H9 (cell line): ENCODE results near the gene HOMER1. TPM values are rescaled to one million over a fixed set of nuclear protein-coding genes. Genes with fewer than 3 reads are reported as not detected.

ENCODE experiments used
- DNase-seq: peaks from one replicate; pipeline ENCODE4 v3.0.0-alpha.2; 2017
- H2AFZ ChIP-seq: one replicate; pipeline ENCODE4 v1.6.1; 2013; ENCODE audit warnings: mild to moderate bottlenecking, low read length, control low read depth, moderate library complexity
- H2AK5ac ChIP-seq: 2 replicates; pipeline ENCODE4 v1.6.1; 2013; ENCODE audit warnings: low read length, control low read depth, mixed read lengths; ENCODE audit not compliant: insufficient read length
- H2BK120ac ChIP-seq: one replicate; pipeline ENCODE4 v1.6.1; 2013; ENCODE audit warnings: low read depth, mild to moderate bottlenecking, low read length, control low read depth, inconsistent platforms; ENCODE audit not compliant: poor library complexity, severe bottlenecking
- H2BK12ac ChIP-seq: 2 replicates; pipeline ENCODE4 v1.6.1; 2013; ENCODE audit warnings: low read length, control low read depth, mixed read lengths, low read depth; ENCODE audit not compliant: insufficient read length
- H2BK15ac ChIP-seq: 2 replicates; pipeline ENCODE4 v1.6.1; 2013; ENCODE audit warnings: low read depth, low read length, control low read depth
- H2BK20ac ChIP-seq: one replicate; pipeline ENCODE4 v1.6.1; 2013; ENCODE audit warnings: low read depth, mild to moderate bottlenecking, low read length, control low read depth, inconsistent platforms; ENCODE audit not compliant: poor library complexity, severe bottlenecking
- H2BK5ac ChIP-seq: 2 replicates; pipeline ENCODE4 v1.6.1; 2013; ENCODE audit warnings: low read length, control low read depth, mixed read lengths; ENCODE audit not compliant: insufficient read length
- H3K14ac ChIP-seq: 2 replicates; pipeline ENCODE4 v1.6.1; 2013; ENCODE audit warnings: low read length, control low read depth; ENCODE audit not compliant: insufficient read depth
- H3K18ac ChIP-seq: 2 replicates; pipeline ENCODE4 v1.6.1; 2013; ENCODE audit warnings: low read depth, mild to moderate bottlenecking, mixed read lengths, low read length, control low read depth; ENCODE audit not compliant: insufficient read length
- H3K23ac ChIP-seq: 2 replicates; pipeline ENCODE4 v1.6.1; 2013; ENCODE audit warnings: low read length, control low read depth, mixed read lengths, low read depth; ENCODE audit not compliant: insufficient read length
- H3K23me2 ChIP-seq: 2 replicates; pipeline ENCODE4 v1.6.1; 2013; ENCODE audit warnings: low read depth, mild to moderate bottlenecking, mixed read lengths, low read length, control low read depth; ENCODE audit not compliant: insufficient read length, poor library complexity, severe bottlenecking
- H3K27ac ChIP-seq: 2 replicates; pipeline ENCODE4 v1.5.1; 2013; ENCODE audit warnings: low read length, control low read depth, mixed read lengths, low read depth; ENCODE audit not compliant: insufficient read length
- H3K27me3 ChIP-seq: 2 replicates; pipeline ENCODE4 v1.6.1; 2013; ENCODE audit warnings: low read length, control low read depth, inconsistent platforms; ENCODE audit not compliant: insufficient read depth
- H3K4ac ChIP-seq: 2 replicates; pipeline ENCODE4 v1.6.1; 2013; ENCODE audit warnings: low read depth, mild to moderate bottlenecking, control low read depth, inconsistent platforms, low read length, moderate library complexity
- H3K4me1 ChIP-seq: 2 replicates; pipeline ENCODE4 v1.6.1; 2013; ENCODE audit warnings: low read length, control low read depth, inconsistent platforms; ENCODE audit not compliant: insufficient read depth
- H3K4me2 ChIP-seq: 2 replicates; pipeline ENCODE4 v1.6.1; 2013; ENCODE audit warnings: low read length, control low read depth, mixed read lengths; ENCODE audit not compliant: insufficient read length, insufficient read depth
- H3K56ac ChIP-seq: 2 replicates; pipeline ENCODE4 v1.6.1; 2013; ENCODE audit warnings: low read depth, mild to moderate bottlenecking, mixed read lengths, low read length, control low read depth; ENCODE audit not compliant: insufficient read length
- H3K79me1 ChIP-seq: 2 replicates; pipeline ENCODE4 v1.6.1; 2013; ENCODE audit warnings: low read depth, mild to moderate bottlenecking, moderate library complexity, low read length, control low read depth, inconsistent platforms; ENCODE audit not compliant: insufficient read depth, poor library complexity, severe bottlenecking
- H3K79me2 ChIP-seq: 2 replicates; pipeline ENCODE4 v1.6.1; 2013; ENCODE audit warnings: low read length, control low read depth, inconsistent platforms; ENCODE audit not compliant: insufficient read depth
- H3K9ac ChIP-seq: 2 replicates; pipeline ENCODE4 v1.6.1; 2013; ENCODE audit warnings: low read length, control low read depth, mixed read lengths; ENCODE audit not compliant: insufficient read length; ENCODE audit errors: extremely low read depth
- H3K9me3 ChIP-seq: one replicate; pipeline ENCODE4 v1.6.1; 2013; ENCODE audit warnings: low read depth, low read length, inconsistent platforms; ENCODE audit not compliant: control insufficient read depth
- H3T11ph ChIP-seq: one replicate; pipeline ENCODE4 v1.6.1; 2013; ENCODE audit warnings: mild to moderate bottlenecking, low read length, control low read depth, inconsistent platforms
- H4K20me1 ChIP-seq: one replicate; pipeline ENCODE4 v1.6.1; 2013; ENCODE audit not compliant: control insufficient read depth, insufficient read length, insufficient read depth
- H4K5ac ChIP-seq: 2 replicates; pipeline ENCODE4 v1.6.1; 2013; ENCODE audit warnings: low read depth, mild to moderate bottlenecking, mixed read lengths, low read length, control low read depth; ENCODE audit not compliant: insufficient read length
- H4K8ac ChIP-seq: replicated peaks from 2 replicates; pipeline ENCODE4 v1.6.1; 2013; ENCODE audit warnings: low read length, control low read depth, mixed read lengths, low read depth; ENCODE audit not compliant: insufficient read length
- H4K91ac ChIP-seq: 2 replicates; pipeline ENCODE4 v1.6.1; 2013; ENCODE audit warnings: low read depth, mild to moderate bottlenecking, moderate library complexity, mixed read lengths, low read length, control low read depth; ENCODE audit not compliant: insufficient read length
- H3K27ac Mint-ChIP-seq, 3 experiments: 2 replicates in 2 of 3; 3 replicates in 1 of 3; pipeline ENCODE4 v1.8.0; 2020 to 2021; ENCODE audit warnings: mixed read lengths in 3 of 3, mild to moderate bottlenecking in 1 of 3, moderate library complexity in 1 of 3
- H3K27me3 Mint-ChIP-seq: 2 replicates; pipeline ENCODE4 v1.8.0; 2021; ENCODE audit warnings: low read depth, mild to moderate bottlenecking, moderate library complexity, mixed read lengths
- H3K36me3 Mint-ChIP-seq, 3 experiments: 2 replicates in 2 of 3; 3 replicates in 1 of 3; pipeline ENCODE4 v1.8.0; 2020 to 2021; ENCODE audit warnings: low read depth in 3 of 3, mixed read lengths in 3 of 3; ENCODE audit not compliant: insufficient read depth in 1 of 3
- H3K4me1 Mint-ChIP-seq, 2 experiments: 2 replicates each; pipeline ENCODE4 v1.8.0; 2020; ENCODE audit warnings: mixed read lengths in 2 of 2
- H3K4me3 Mint-ChIP-seq, 2 experiments: 2 replicates in 1 of 2; 3 replicates in 1 of 2; pipeline ENCODE4 v1.8.0; 2020 to 2021; ENCODE audit warnings: mild to moderate bottlenecking in 2 of 2, mixed read lengths in 2 of 2, moderate library complexity in 1 of 2
- H3K9me3 Mint-ChIP-seq, 2 experiments: 2 replicates in 1 of 2; 3 replicates in 1 of 2; pipeline ENCODE4 v1.8.0; 2020; ENCODE audit warnings: mild to moderate bottlenecking in 2 of 2, mixed read lengths in 2 of 2, moderate library complexity in 1 of 2
- WGBS: extraction: QIAGEN DNeasy Blood & Tissue Kit; methylation state at CpG from one replicate; pipeline ENCODE4 v1.1.7; 2013; ENCODE audit warnings: missing lambda C conversion rate, low lambda C conversion rate, mixed read lengths; ENCODE audit not compliant: insufficient read length; ENCODE audit errors: extremely low coverage; 5-methylcytosine and 5-hydroxymethylcytosine counted together
- total RNA-seq: library from RNA; stranded (reverse); gene quantifications from 2 replicates; pipeline ENCODE4 v1.2.1, GENCODE V29; 2021
- TF ChIP-seq, protein P1 (sequence below): fragments of 200-600 bp; sonication (generic); conservative IDR thresholded peaks from 3 replicates; pipeline ENCODE4 v1.8.0; 2021; ENCODE audit warnings: antibody characterized with exemption, mild to moderate bottlenecking

Gene HOMER1
- total RNA-seq, 1 experiment from 2014 or later, result 39.5 TPM

DNA sequence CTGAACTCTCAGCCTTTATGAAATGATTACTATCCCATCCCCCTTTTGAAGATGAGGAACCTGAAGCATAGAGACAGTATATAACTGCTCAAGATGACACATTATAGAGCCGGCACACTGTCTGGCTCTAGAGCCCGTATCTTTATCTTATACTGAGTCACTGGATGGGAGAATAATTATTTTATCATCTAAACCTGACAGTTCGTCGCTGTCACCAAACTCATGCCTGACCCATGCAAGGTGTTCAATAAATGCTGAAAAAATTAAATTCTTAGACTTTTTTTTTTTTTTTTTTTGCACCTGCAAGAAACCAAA is 38.8 kb downstream of the HOMER1 start:
- peaks cover 5% of the 10 kb centered on the region; the same call in 1 of the 2 replicates for H3K4me1 ChIP-seq
- TF ChIP-seq, protein P1, sequence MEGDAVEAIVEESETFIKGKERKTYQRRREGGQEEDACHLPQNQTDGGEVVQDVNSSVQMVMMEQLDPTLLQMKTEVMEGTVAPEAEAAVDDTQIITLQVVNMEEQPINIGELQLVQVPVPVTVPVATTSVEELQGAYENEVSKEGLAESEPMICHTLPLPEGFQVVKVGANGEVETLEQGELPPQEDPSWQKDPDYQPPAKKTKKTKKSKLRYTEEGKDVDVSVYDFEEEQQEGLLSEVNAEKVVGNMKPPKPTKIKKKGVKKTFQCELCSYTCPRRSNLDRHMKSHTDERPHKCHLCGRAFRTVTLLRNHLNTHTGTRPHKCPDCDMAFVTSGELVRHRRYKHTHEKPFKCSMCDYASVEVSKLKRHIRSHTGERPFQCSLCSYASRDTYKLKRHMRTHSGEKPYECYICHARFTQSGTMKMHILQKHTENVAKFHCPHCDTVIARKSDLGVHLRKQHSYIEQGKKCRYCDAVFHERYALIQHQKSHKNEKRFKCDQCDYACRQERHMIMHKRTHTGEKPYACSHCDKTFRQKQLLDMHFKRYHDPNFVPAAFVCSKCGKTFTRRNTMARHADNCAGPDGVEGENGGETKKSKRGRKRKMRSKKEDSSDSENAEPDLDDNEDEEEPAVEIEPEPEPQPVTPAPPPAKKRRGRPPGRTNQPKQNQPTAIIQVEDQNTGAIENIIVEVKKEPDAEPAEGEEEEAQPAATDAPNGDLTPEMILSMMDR, result no peak
- peaks cover 9% of the 10 kb centered on the region; the same call in 1 of the 2 replicates for H3K79me2 ChIP-seq
- no peaks in the 10 kb centered on the region for H4K20me1 ChIP-seq
- H2BK5ac ChIP-seq, result no peak overlapping the region
- no peak overlapping the region for H4K8ac ChIP-seq
- H3K9me3 ChIP-seq, result no peaks in the 10 kb centered on the region
- no peak overlapping the region for H3K27ac Mint-ChIP-seq
- peaks cover 55 to 61% of the 10 kb centered on the region in 2 experiments for H3K4me1 Mint-ChIP-seq
- H3K27ac ChIP-seq, result no peak overlapping the region
- H3T11ph ChIP-seq, result no peak overlapping the region
- DNase-seq, result no peak
- H3K9me3 Mint-ChIP-seq, result no peaks in the 10 kb centered on the region
- H2AFZ ChIP-seq, result no peak overlapping the region
- H3K4ac ChIP-seq, result no peak overlapping the region
- WGBS, result no CpG with 5 or more reads among the region's 4 CpGs
- no peaks in the 10 kb centered on the region for H3K27me3 ChIP-seq
- no peak overlapping the region for H3K23ac ChIP-seq
- H3K23me2 ChIP-seq, result no peaks in the 10 kb centered on the region
- H2BK20ac ChIP-seq, result no peak overlapping the region
- no peak overlapping the region for H3K4me2 ChIP-seq
- H3K79me1 ChIP-seq, result no peaks in the 10 kb centered on the region
- H2AK5ac ChIP-seq, result no peak overlapping the region
- no peak overlapping the region for H2BK120ac ChIP-seq
- no peaks in the 10 kb centered on the region for H3K36me3 Mint-ChIP-seq
- H3K9ac ChIP-seq, result no peak overlapping the region
- H3K14ac ChIP-seq, result no peak overlapping the region
- no peak overlapping the region for H3K4me3 Mint-ChIP-seq
- no peak overlapping the region for H4K5ac ChIP-seq
- no peak overlapping the region for H3K56ac ChIP-seq
- no peak overlapping the region for H2BK15ac ChIP-seq
- no peak overlapping the region for H2BK12ac ChIP-seq
- no peaks in the 10 kb centered on the region for H3K27me3 Mint-ChIP-seq
- H4K91ac ChIP-seq, result no peak overlapping the region
- no peak overlapping the region for H3K18ac ChIP-seq
